Kidney (tissue), 14 donors: ENCODE measurements around the gene WNT16. TPM values are rescaled to one million over a fixed set of nuclear protein-coding genes. Genes with fewer than 3 reads are reported as not detected.

ENCODE experiments used
- DNase-seq, 5 donors: peaks; one replicate each; pipeline ENCODE4 v3.0.0-alpha.2; 2013 to 2020
- FAIRE-seq: peaks from 2 replicates; lab custom pipeline; 2012; peaks lifted over from hg19 to GRCh38; lab: Jason Lieb, UNC
- H3K27ac ChIP-seq, 2 donors: one replicate each; pipeline ENCODE4 v1.7.0; 2013; ENCODE audit warnings: low read depth in 2 of 2, low read length in 2 of 2, inconsistent platforms in 1 of 2
- H3K27me3 ChIP-seq: one replicate; pipeline ENCODE4 v1.7.1; 2013; ENCODE audit warnings: low read length, inconsistent platforms; ENCODE audit not compliant: control insufficient read depth, insufficient read depth
- H3K36me3 ChIP-seq, 3 donors: one replicate each; pipeline versions ENCODE4 v1.7.0 to v1.7.1; 2013; ENCODE audit warnings: low read length in 3 of 3, control low read depth in 1 of 3, inconsistent platforms in 1 of 3; ENCODE audit not compliant: insufficient read depth in 3 of 3, control insufficient read depth in 2 of 3
- H3K4me1 ChIP-seq, 3 donors: one replicate each; pipeline versions ENCODE4 v1.7.0 to v1.7.1; 2013; ENCODE audit warnings: low read length in 3 of 3, inconsistent platforms in 1 of 3, low read depth in 1 of 3; ENCODE audit not compliant: control insufficient read depth in 2 of 3, insufficient read depth in 2 of 3
- H3K4me3 ChIP-seq, 3 donors: one replicate each; pipeline versions ENCODE4 v1.7.0 to v1.8.1; 2013; ENCODE audit warnings: low read length in 3 of 3, control low read depth in 1 of 3, inconsistent platforms in 1 of 3
- H3K9ac ChIP-seq, 3 donors: one replicate each; pipeline versions ENCODE4 v1.7.0 to v1.7.1; 2013; ENCODE audit warnings: low read length in 3 of 3, control low read depth in 1 of 3, inconsistent platforms in 1 of 3
- H3K9me3 ChIP-seq, 3 donors: one replicate each; pipeline versions ENCODE4 v1.7.0 to v1.7.1; 2013; ENCODE audit warnings: low read length in 3 of 3, control low read depth in 1 of 3, inconsistent platforms in 1 of 3; ENCODE audit not compliant: control insufficient read depth in 2 of 3, insufficient read depth in 1 of 3
- intact Hi-C: fragments of 100-400 bp; cut with DNase I; formaldehyde crosslinking; loops from one replicate; pipeline ENCODE4 v1.11.1; 2022
- polyA plus RNA-seq: library from polyadenylated mRNA; stranded (reverse); fragments of 350-450 nt; fragmentation: Illumina TruSeq; extraction: RNeasy Lipid Tissue Mini Kit (QIAGEN cat#74804); gene quantifications from one replicate; pipeline ENCODE4 v1.2.3, GENCODE V29; 2014; ENCODE audit warnings: low read depth, low replicate concordance; ENCODE audit not compliant: insufficient read depth
- total RNA-seq: library from RNA; stranded (reverse); fragmentation: NEBNext Ultra II Directional; extraction: Animal tissue kit (Norgen Biotek cat#: 25700); gene quantifications from one replicate; pipeline ENCODE4 v1.2.1, GENCODE V29; 2021
- TF ChIP-seq, protein P1 (sequence below): IDR thresholded peaks from 3 replicates; pipeline ENCODE4 v1.5.1; 2012; ENCODE audit warnings: mild to moderate bottlenecking, moderate library complexity, borderline replicate concordance; ENCODE audit not compliant: insufficient read depth; ENCODE audit errors: extremely low read depth
- donor health status: control.
- donor health status: control.
- donor health status: control.
- donor health status: control.
- donor health status: control.
- donor health status: DM: yes; HTN: yes; CAD: no.
- donor health status: Normal renal cell carcinoma (clear cell type).

The WNT16 gene
- total and polyA plus RNA-seq, 2 donors from 2014 or later = not detected

GRCh38 chr7:121323515-121324302 is 5.1 kb upstream of the WNT16 start:
- Histone ChIP-seq H3K4me3 (no peak overlapping the region), H3K27ac (no peak overlapping the region), H3K36me3 (no peaks in the 10 kb centered on the region), H3K27me3 (peaks cover 8% of the 10 kb centered on the region), H3K4me1 (no peaks in the 10 kb centered on the region), H3K9me3 (no peaks in the 10 kb centered on the region), H3K9ac (no peak overlapping the region)
- TF ChIP-seq, protein P1, sequence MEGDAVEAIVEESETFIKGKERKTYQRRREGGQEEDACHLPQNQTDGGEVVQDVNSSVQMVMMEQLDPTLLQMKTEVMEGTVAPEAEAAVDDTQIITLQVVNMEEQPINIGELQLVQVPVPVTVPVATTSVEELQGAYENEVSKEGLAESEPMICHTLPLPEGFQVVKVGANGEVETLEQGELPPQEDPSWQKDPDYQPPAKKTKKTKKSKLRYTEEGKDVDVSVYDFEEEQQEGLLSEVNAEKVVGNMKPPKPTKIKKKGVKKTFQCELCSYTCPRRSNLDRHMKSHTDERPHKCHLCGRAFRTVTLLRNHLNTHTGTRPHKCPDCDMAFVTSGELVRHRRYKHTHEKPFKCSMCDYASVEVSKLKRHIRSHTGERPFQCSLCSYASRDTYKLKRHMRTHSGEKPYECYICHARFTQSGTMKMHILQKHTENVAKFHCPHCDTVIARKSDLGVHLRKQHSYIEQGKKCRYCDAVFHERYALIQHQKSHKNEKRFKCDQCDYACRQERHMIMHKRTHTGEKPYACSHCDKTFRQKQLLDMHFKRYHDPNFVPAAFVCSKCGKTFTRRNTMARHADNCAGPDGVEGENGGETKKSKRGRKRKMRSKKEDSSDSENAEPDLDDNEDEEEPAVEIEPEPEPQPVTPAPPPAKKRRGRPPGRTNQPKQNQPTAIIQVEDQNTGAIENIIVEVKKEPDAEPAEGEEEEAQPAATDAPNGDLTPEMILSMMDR = no peak
- intact Hi-C loops = no loop called here
- DNase-seq (no peak), FAIRE-seq (no peak)

- H3K4me3 ChIP-seq = no peak overlapping the region
- H3K27ac ChIP-seq = no peak overlapping the region
- FAIRE-seq = no peak
- intact Hi-C loops = no loop called here
- H3K9me3 ChIP-seq = no peaks in the 10 kb centered on the region
- peaks cover 31% of the 10 kb centered on the region for H3K27me3 ChIP-seq
- no peak overlapping the region for H3K9ac ChIP-seq
- peaks cover 0 to 8% (median 0%) of the 10 kb centered on the region in 3 donors for H3K4me1 ChIP-seq
- DNase-seq = no peak
- no peaks in the 10 kb centered on the region for H3K36me3 ChIP-seq
- TF ChIP-seq, protein P1 = no peak
Observed at GRCh38 chr7:121327671-121328070, 1.1 kb upstream of the WNT16 start.

- DNase-seq (peak; percentile 39 to 62 (median 55)), FAIRE-seq (no peak)
- Histone ChIP-seq H3K27me3 (peaks cover 34% of the 10 kb centered on the region), H3K27ac (no peak overlapping the region), H3K36me3 (no peaks in the 10 kb centered on the region), H3K4me3 (peak overlapping the region in 2 of 3 donors; percentile 23 to 52), H3K9ac (no peak overlapping the region), H3K9me3 (no peaks in the 10 kb centered on the region), H3K4me1 (peaks cover 0 to 8% (median 0%) of the 10 kb centered on the region in 3 donors)
- TF ChIP-seq, protein P1 = no peak
- intact Hi-C loops = no loop called here
Observed at GRCh38 chr7:121329191-121330052, 622 bp downstream of the WNT16 start.
